Amniotic stem cell (primary cell): ENCODE results near the gene NFATC1.

Experiments used
- DNase-seq: peaks from one replicate; lab custom pipeline; 2025; lab: John Stamatoyannopoulos, UW

NFATC1 gene

GRCh38 chr18:79537758-79538157 lies 142.0 kb downstream of the NFATC1 start:
- DNase-seq, result no peak

- no peak for DNase-seq
Measured at GRCh38 chr18:79538635-79539034, 142.9 kb downstream of the NFATC1 start.

- no peak for DNase-seq
Measured at GRCh38 chr18:79540161-79540903, 144.6 kb downstream of the NFATC1 start.

- no peak for DNase-seq
Measured at GRCh38 chr18:79540904-79541282, 145.2 kb downstream of the NFATC1 start.

GRCh38 chr18:79542213-79542612 lies 146.5 kb downstream of the NFATC1 start:
- no peak for DNase-seq

- no peak for DNase-seq
Measured at GRCh38 chr18:79542876-79543750, 147.4 kb downstream of the NFATC1 start.

- DNase-seq, result no peak
Measured at GRCh38 chr18:79543861-79544385, 148.2 kb downstream of the NFATC1 start.

- DNase-seq, result no peak
Measured at GRCh38 chr18:79544386-79544963, 148.7 kb downstream of the NFATC1 start.

- no peak for DNase-seq
Measured at GRCh38 chr18:79545255-79545654, 149.5 kb downstream of the NFATC1 start.

- no peak for DNase-seq
Measured at GRCh38 chr18:79545736-79546171, 150.0 kb downstream of the NFATC1 start.

GRCh38 chr18:79546781-79547272 lies 151.1 kb downstream of the NFATC1 start:
- no peak for DNase-seq

- DNase-seq, result no peak
Measured at GRCh38 chr18:79547413-79548076, 151.8 kb downstream of the NFATC1 start.

- DNase-seq, result no peak
Measured at GRCh38 chr18:79548077-79548450, 152.3 kb downstream of the NFATC1 start.

GRCh38 chr18:79548621-79548985 lies 152.9 kb downstream of the NFATC1 start:
- no peak for DNase-seq

- no peak for DNase-seq
Measured at GRCh38 chr18:79548986-79549637, 153.4 kb downstream of the NFATC1 start.

GRCh38 chr18:79549638-79550000 lies 153.9 kb downstream of the NFATC1 start:
- DNase-seq, result no peak

GRCh38 chr18:79552140-79552631 lies 156.5 kb downstream of the NFATC1 start:
- DNase-seq, result no peak

- DNase-seq, result no peak
Measured at GRCh38 chr18:79552696-79553095, 157.0 kb downstream of the NFATC1 start.

GRCh38 chr18:79553154-79553553 lies 157.4 kb downstream of the NFATC1 start:
- DNase-seq, result no peak

- no peak for DNase-seq
Measured at GRCh38 chr18:79553696-79554095, 158.0 kb downstream of the NFATC1 start.

GRCh38 chr18:79554321-79554720 lies 158.6 kb downstream of the NFATC1 start:
- no peak for DNase-seq
